RWPE1 (cell line): ENCODE data around the gene HMG20A.

Source experiments
- CTCF ChIA-PET: fragments of 350-600 bp; sonication (Branson Sonifier 250); formaldehyde crosslinking; extraction: SDS; loops from one replicate; lab custom pipeline; 2021; lab: Yijun Ruan, JAX
- POLR2A ChIA-PET: fragments of 400-600 bp; formaldehyde crosslinking; extraction: SDS; loops from one replicate; lab custom pipeline; 2020; ENCODE audit warnings: antibody characterized with exemption; ENCODE audit not compliant: low non-redundant PET; lab: Yijun Ruan, JAX
- DNase-seq: peaks from one replicate; pipeline ENCODE4 v3.0.0; 2012; ENCODE audit warnings: low spot score
- H3K27ac ChIP-seq: fragments of 450-650 bp; 2 replicates; pipeline ENCODE4 v1.5.1; 2017
- TF ChIP-seq, protein P1 (sequence below): fragments of 450-650 bp; conservative IDR thresholded peaks from 2 replicates; pipeline ENCODE4 v1.5.1; 2017; ENCODE audit warnings: low read depth, mild to moderate bottlenecking

Gene HMG20A

GRCh38 chr15:77420610-77421369, at the start of gene HMG20A:
Gene HMG20A (plus strand): TSS chr15:77420888. CDS start chr15:77458408, 37,520 bp downstream.
- ChIA-PET POLR2A (no interaction called here), CTCF (interaction anchor here (0.6 to 2.1 kb wide), 5 partner anchors 81 to 1415 kb away, joined by 3 to 10 read pairs (median 3); no protein-coding TSS in a partner anchor)
- H3K27ac ChIP-seq: peak within 1 kb of the TSS; percentile 91
- TF ChIP-seq, protein P1, sequence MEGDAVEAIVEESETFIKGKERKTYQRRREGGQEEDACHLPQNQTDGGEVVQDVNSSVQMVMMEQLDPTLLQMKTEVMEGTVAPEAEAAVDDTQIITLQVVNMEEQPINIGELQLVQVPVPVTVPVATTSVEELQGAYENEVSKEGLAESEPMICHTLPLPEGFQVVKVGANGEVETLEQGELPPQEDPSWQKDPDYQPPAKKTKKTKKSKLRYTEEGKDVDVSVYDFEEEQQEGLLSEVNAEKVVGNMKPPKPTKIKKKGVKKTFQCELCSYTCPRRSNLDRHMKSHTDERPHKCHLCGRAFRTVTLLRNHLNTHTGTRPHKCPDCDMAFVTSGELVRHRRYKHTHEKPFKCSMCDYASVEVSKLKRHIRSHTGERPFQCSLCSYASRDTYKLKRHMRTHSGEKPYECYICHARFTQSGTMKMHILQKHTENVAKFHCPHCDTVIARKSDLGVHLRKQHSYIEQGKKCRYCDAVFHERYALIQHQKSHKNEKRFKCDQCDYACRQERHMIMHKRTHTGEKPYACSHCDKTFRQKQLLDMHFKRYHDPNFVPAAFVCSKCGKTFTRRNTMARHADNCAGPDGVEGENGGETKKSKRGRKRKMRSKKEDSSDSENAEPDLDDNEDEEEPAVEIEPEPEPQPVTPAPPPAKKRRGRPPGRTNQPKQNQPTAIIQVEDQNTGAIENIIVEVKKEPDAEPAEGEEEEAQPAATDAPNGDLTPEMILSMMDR: no peak
- peak; percentile 82 for DNase-seq

DNA sequence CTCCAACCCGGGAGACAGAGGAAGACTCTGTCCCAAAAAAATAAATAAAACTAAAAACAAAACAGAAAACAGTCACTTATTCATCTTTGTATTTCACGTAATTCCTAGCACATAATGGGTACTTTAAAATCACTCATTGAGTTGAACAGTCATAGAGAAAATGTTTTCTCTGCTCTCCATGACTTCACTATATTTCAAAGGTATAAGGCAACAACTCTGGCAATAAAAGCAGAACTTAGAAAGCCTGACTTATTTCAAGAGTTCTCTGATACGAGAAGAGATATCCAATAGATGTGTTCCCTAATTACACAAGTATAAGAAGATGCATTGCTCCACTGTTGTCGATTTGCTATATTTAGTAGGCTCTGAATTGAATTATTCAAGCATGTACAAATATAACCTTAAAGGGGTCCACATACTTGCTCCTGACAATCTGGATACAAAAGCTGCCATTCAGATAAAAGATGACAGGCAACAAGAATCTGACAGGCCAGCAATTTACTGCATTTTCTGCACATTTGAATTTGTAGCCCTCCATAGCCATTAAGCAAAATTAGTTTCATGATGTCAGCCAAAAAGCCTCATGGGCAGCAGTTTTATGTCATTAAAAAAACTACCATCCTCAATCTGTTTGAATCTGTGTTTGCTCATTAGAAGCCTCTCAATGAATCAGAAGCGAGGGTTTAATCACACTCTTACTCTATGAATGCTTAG, 48.7 kb upstream of the HMG20A start:
- H3K27ac ChIP-seq: no peak overlapping the region
- POLR2A ChIA-PET: no interaction called here
- DNase-seq: no peak
- TF ChIP-seq, protein P1: no peak
- CTCF ChIA-PET: no interaction called here

- ChIA-PET POLR2A (no interaction called here), CTCF (no interaction called here)
- no peak overlapping the region for H3K27ac ChIP-seq
- DNase-seq: no peak
- TF ChIP-seq, protein P1: no peak
Measured at GRCh38 chr15:77373441-77373840, 47.2 kb upstream of the HMG20A start.

DNA sequence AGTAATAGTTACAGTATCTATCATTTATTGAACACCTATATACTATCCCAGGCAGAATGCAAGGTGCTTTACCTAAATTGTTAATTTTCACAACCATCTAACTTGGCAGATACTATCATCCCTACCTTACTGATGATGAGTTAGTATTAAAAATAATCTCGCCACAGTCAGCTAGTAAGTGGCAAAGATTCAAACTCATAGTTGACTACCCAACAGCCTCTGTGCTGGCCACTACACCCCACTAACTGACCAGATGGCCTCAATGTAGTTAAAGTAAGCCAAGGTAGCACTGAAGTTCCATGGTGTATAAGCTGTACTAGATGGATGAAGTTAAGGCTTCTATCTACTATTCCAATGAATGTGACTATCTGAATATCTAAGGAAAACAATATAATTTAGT, 45.6 kb upstream of the HMG20A start:
- TF ChIP-seq, protein P1: no peak
- CTCF ChIA-PET: interaction anchor here (0.6 kb wide), 1 partner anchor 24 kb away, joined by 5 read pairs; no protein-coding TSS in a partner anchor
- no peak for DNase-seq
- POLR2A ChIA-PET: no interaction called here
- H3K27ac ChIP-seq: no peak overlapping the region

GRCh38 chr15:77376770-77377169, 43.9 kb upstream of the HMG20A start:
- ChIA-PET POLR2A (no interaction called here), CTCF (no interaction called here)
- H3K27ac ChIP-seq: no peak overlapping the region
- TF ChIP-seq, protein P1: no peak
- DNase-seq: no peak

DNA sequence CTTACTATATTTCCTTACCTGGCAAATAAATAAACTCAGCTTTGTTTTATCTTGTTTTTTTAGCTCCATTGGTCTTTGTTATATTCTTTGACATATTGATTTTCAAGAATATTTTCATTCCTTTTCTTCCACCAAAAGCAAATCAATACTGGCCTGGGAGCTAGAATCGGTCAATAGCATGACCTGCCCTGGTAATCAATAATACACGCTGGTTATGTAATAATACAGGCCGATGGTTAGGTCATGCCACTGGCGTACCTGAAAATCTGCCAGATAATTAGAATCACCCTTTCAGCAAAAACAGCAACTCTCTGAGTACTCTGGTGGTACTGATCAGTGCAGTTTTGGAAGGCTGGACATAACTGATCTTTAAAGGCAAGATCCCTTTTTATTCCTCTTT, 40.7 kb upstream of the HMG20A start:
- CTCF ChIA-PET: interaction anchor here (0.6 to 0.7 kb wide), 2 partner anchors 793 to 1094 kb away, joined by 3 to 4 read pairs; no protein-coding TSS in a partner anchor
- H3K27ac ChIP-seq: no peak overlapping the region
- TF ChIP-seq, protein P1: no peak
- POLR2A ChIA-PET: no interaction called here
- DNase-seq: no peak
